Forelimb muscle (tissue), 1 donor: ENCODE data around the gene RTKN. TPM values are rescaled to one million over a fixed set of nuclear protein-coding genes. Genes with fewer than 3 reads are reported as not detected.
"Not testable (repeated sequence)": the region's sequence is repeated elsewhere in the genome, so short reads cannot be mapped to it uniquely, and the experiment has no call there.

Experiments
- DNase-seq: peaks from one replicate; pipeline ENCODE4 v3.0.0-alpha.2; 2013; ENCODE audit warnings: low read depth
- polyA plus RNA-seq: library from polyadenylated mRNA; unstranded; fragments of 120-200 nt; gene quantifications from one replicate; pipeline ENCODE4 v1.2.1, GENCODE V29; 2013; ENCODE audit not compliant: insufficient read length

RTKN gene
- polyA plus RNA-seq, 1 donor = 50.9 TPM

DNA sequence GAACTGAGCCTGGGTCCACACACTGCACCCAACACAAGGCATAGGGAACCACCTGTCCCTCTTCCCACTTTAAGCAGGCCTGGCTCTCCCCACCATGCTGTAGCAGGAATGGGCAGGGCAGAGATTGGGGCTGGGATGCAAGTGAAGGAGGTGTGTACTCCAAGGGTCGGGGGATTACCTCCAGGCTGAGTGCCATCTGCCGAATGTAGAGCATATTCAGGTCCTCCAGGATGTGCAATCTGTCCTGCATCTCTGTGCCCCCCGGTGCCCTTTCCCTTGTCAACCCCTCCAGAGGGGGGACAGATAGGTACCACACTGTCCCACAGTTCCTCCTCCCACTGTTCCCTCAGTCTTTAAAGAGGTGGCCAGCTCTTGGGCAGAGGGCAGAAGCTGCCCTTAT lies 2.4 kb downstream of the RTKN start:
- no peak for DNase-seq

DNA sequence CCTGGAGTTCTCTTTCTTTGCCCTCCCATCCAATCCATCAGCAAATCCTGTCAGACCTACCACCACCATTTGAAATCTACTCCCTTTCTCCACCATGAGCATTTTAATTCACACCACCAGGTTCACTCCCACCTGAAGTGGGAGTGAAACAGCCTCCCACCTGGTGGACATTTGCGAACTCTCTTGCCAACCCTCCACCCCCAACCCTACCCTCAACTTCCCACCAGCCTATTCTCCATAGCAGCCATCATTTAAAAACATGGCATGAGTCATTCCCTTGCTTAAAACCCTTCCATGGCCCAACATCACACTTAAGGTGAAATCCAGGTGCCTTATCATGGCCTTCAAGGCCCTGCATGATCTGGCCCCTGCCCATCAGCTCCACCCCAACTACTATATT lies 3.5 kb downstream of the RTKN start:
- no peak for DNase-seq

DNA sequence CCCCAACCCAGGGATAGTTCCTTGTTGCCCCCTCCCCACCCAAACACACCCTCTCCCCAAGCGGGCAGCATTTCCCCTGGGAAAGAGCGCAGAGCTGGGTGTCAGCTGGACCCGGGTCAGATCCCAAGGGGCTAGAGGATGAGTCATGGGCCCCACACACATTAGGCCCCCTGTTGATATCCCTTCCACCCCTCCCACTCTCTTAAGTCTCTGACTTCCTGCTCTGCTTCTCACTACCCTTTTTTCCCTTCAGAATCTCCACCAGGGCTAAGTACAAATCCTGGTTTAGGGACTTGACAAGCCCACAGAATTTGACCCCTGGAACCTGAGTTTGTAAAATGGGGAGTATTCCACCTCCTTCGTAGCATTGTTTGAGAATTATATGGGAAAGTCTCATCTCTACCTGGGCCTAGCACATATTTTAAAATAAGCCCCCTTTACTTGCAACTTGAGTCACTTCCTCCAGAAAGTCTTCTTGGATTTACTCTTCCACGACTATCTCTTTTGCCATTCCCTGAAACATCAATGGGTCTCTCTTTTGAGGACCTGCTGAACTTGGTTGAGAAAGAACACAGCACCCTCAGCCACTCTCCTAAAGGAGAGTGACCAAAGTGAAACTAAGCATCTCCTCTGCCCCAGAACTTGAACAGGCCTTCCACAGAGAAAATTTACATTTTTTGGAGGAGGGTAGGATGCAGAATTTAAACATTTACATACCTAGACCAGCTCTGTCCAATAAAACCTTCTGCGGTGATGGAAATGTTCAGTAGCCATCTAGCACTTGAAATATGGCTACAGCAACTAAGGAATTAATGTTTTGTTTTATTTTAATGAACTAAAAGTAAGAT lies 4.7 kb downstream of the RTKN start:
- no peak for DNase-seq

DNA sequence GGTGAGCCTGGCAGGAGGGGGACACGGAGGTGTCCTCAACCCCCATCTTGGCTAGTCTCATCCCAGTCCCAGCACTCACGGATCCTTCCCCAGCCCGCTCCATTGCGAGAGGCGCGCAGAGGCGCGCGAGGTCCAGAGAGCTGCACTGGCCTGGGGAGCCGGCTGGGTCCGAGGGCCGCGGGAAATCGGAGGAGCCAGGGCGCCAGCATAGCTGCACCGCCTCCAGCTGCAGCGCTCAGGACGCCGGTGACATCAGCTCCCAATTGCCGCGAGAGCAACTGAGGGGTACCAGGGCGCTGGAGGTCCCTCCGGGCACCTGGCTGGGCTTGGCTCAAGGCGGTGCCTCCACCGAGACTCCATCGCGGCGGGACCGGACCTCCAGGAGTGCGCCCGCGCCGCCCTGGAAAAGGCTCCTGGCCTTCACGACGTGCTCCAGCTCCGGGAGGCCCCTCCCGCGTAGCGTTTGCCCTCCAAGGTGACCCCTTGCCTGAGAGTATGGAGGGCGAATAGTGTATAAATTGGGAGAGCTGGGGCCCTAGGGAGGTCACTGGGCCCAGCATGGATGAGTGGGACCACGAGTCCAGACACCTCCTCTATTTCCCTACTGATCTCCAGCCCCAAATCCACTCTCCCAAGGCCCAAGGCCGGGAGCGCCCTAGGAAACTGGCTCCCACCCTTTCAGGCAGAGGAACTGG lies 5.5 kb downstream of the RTKN start:
- DNase-seq = no peak

DNA sequence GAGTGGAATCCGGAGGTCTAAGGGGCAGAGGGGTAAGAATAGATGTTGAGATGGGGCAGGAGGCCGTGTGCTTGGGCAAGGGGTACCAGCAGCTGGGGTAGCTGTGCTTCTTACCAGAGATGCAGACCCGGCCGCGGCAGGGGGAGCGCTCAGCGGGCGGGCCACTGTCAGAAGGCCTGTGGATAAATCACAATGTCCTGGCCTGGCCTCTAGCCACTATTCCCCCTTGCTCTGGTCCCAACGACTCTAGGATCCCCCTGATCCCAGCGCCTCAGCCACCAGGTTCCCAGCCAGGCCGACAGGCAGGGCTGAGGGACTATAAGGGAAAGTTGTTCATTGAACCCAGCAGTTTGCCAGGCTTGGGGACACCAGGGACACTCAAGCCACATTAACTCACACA lies 11.2 kb downstream of the RTKN start:
- no peak for DNase-seq

DNA sequence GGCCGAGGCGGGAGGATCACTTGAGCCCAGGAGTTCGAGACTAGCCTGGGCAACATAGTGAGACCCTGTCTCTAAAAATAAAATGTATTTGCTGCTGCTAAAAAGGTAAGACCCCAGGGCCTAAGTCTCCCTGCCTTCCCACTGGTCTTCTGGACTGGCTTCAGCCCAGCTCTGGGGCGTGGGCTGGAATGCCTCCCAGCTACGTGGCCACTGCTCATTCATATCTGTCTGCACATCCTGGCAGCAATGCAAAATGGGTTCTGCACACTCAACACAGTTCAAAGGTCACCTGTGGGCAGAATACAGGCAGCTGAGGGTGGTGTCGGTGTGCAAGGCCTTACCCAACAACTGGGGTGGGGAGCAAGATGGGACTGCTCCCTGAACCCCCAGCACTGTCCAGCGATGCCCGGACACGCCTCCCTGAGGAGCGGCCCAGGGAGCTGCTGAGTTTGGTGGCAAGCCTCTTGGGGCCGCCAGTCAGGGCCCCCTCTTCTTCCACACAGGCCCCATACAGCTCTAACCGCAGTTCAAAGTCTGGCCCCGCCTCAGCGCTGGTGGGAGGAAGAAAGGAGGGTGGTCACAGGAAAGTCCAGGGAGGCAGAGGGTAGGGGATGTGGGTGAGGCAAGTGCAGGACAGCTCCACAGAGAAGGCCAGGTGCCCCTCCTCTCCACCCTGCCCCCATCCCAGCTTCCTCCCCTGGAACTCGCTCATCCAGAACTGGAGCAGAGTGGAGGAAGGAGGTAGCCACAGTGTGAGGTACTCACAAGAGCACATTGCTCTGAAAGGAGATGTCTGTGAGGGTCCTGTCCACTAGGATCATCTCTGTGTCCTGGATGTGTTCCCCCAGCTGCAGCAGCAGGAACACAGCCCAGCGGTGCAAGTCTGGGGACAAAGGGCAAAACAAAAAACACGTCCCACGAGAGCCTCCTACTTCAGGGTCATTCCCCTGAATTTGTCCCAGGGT lies 12.0 kb downstream of the RTKN start:
- DNase-seq = no peak

DNA sequence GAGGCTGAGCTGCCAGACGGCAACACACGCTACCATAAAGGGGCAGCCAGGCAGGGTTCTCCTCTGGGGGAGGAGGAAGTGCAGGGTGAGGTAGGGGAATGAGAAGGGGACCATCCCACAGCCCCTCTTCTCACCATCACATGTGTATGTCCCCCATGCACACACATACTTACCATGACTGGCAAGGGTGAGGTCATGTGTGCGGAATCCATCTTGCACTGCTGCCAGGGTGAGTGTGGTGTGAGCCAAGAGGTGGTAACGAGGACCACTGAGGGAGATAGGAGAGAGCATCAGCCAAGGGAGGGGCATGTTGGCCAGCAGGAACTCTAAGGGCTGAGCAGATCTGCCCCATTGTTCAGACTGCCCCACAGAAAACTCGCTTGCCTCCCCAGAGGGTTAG lies 13.1 kb downstream of the RTKN start:
- DNase-seq = no peak

DNA sequence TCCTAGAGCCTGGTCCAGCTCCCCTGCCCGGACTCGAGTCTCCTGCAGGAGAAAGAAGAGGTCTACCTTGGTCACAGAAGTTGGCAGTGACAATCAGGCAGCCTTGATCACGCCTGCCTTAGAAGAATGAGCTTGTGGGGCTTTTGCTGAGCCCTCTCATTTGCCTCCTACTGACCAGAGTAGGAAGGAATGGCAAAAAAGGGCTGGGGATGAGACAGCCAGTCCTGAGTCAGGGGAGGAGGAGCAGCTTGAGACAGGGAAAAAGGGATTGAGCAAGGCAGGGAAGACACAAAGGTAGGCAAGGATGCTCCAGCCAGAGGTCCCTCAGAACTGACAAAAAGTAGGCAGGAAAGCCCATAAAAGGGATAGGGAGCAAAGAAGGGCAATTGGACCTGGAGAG lies 14.2 kb downstream of the RTKN start:
- no peak for DNase-seq

DNA sequence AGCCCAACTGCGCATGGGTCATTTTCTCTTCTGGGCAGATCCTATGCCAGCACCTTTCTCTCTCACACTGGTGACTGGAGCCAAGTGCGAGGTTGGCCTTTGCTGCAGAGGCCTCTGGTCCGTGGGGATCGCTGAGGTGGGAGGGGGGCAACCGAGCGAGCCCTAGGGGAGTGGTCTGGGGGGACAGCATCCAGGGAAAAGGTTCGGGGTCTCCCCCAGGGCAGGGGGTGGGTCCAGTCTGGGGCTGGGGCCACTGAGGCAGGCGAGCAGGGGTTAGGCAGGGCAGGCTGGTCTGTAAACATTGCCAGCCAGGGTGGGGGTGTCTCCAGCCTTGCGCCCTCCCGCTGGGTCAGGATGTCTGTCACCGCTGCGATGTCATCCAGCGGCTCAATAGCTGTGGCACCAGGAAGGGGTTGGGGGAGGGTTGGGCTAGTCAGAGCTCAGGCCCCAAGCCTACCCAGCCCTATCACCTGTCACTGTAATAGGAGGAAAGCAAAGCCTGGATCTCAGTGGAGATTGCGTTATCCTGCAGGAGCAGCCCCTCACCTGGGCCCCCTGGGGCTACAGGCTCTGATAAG lies 15.5 kb downstream of the RTKN start:
- no peak for DNase-seq

DNA sequence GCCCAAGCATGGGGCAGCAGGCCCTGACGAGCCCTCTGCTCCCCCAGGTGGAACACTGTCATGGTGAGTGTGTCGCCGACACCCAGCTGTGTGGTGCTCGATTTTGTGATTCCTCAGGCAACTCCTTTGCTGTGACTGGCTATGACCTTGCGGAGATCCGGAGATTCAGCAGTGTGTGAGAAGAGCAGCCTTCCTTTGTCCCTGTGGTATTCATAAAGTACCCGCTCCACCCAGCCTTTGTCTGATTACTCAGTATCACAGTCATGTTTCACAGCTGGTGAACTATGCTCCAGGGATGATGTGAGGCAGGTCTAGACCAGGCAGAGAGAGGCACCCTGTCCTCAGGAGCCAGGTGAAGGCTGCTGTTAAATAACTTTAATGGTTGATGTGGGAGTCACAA lies 16.2 kb downstream of the RTKN start:
- DNase-seq = no peak

DNA sequence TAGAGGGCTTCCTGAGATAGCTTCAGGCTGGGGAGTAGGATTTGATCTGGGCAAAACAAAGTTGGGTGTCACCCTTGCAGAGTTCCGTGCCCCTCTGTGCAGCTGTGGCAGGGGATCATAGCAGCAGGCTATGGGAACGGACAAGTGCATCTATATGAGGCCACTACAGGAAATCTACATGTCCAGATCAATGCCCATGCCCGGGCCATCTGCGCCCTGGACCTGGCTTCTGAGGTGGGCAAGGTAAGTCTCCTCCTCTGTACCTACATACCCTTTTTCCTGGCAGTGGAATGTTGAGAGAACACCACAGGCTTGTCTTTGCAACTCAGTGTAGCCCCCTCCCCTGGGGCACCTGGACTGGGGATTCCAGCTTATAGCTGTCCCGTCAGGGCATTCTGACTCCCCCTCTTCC lies 16.7 kb downstream of the RTKN start:
- no peak for DNase-seq

DNA sequence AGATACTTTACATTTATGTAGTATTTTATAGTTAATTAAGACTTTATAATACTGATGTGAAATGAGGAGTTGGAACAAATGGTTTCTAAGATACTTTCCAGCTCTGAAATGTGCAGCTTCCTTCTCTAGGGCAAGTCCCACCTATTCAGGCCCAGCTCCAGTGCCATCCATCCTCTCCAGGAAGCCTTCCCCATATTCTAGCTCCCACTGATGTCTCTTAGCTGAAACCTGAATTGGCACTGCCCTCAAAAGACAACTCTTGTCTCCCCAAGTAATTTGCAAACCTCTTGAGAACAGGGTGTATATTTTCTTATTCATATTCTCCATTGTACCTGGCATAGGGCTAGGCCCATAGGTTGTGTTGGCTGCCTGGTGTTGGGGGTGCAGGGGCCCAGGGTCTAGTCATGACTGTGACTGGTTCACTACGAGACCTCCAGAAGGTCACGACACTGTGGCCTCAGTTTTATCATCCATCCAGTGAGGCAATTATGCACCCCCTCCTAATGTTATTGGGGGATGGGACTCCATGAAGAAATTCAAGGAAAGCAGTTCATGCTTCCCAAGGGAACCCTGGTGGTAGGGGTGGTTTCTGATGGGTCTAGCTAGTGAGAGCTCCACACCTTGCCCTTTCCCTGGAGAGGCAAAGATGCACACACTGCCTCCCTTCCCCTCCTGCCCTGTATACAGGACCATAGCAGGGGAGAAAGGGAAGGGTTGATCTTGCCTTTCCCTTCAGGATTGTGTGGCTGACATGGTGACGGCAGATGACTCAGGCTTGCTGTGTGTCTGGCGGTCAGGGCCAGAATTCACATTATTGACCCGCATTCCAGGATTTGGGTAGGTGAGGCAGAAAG lies 17.4 kb downstream of the RTKN start:
- DNase-seq = no peak

DNA sequence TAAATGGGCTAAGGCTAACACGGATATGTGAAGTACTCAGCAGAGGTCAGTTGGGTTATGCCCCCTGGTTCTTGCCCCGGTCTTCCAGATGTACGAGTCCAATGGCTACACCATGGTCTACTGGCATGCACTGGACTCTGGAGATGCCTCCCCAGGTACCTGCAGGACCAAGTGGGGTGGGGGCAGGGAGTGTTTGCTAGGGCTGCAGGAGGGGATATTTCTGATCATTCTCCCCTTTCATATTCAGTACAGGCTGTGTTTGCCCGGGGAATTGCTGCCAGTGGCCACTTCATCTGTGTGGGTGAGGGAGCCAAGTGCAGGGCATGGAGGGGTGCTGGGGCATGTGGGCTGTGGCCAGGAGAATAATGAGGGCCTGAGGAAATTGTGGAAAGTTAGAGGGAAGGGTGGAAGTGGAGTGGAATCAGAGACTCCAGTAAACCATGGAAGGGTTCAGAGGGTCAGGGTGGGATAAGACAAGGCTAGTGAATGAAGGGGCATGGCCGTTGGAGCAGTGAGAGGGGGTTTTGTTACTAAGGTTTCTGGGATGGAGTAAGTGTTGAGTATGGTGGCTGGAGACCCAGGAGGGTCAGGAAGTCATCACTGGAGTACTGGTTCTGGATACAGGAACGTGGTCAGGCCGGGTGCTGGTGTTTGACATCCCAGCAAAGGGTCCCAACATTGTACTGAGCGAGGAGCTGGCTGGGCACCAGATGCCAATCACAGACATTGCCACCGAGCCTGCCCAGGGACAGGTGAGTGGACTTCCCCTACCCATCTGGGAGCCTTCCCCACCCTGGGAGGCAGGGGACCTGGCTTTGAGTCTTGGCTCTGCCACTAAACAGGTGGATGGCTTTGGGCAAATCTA lies 18.3 kb downstream of the RTKN start:
- no peak for DNase-seq

DNA sequence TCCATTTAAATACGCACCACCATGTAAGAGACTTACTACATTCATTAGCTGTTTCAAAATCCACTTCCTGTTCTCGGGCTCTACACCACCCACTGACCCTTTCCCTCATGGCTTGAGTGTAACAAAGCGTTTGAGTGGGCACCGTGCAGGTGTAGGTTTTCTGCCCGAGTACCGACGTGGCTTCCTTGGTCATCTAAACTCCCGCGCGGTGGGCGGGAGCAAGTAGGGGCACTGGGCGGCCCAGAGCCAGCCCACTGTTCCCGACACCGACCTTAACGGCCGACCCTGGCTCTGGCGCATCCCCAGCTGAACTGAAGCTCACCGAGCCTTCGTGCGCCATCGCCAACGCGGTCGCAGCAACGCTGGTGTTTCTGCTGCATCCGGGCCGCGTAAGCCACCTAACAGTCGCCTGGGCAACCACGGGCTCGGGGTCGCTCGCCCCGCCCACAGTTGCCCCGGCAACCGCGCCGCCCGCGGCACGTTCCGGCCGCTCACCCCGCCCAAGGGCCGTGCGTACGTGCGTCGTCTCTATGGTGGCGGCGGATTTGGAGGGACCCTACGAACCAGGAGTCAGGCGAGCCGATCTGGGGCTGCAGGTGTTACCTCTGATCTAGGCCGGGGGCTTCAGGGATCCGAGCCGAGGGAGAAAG lies 20.4 kb downstream of the RTKN start, which contains the start of the genes C2orf81 and WDR54:
TSS of gene C2orf81 (minus strand) at position 399 of the 650 bp plus-strand sequence. CDS start at position 340, 59 bp downstream.
TSS of gene WDR54 (plus strand) at position 510 of the 650 bp plus-strand sequence. CDS start 424 bp downstream, outside the sequence.
- DNase-seq = no peak

DNA sequence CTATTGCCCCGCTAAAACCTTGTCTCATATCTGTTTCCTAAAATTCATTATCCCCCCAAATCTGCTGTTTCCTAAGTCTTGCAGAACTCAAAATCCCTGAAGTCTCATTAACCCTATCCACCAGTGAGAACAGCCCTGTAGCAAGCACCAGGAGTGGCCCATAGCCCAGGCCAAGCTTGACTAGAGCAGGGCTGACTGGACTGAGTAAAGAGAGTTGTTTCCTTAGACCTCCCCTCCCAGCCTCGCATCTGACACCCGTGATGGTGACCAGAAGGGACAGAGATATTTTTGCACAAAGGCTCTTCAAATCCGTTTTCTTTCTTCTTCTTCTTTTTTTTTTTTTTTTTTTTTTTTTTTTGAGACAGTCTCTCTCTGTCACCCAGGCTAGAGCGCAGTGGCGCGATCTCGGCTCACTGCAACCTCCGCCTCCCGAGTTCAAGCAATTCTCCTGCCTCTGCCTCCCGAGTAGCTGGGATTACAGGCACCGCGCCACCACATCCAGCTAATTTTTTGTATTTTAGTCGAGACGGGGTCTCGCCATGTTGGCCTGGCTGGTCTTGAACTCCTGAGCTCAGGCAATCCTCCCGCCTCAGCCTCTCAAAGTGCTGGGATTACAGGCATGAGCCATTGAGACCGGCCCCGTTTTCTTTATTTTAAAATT lies 21.2 kb downstream of the RTKN start:
- not testable (repeated sequence) for DNase-seq

DNA sequence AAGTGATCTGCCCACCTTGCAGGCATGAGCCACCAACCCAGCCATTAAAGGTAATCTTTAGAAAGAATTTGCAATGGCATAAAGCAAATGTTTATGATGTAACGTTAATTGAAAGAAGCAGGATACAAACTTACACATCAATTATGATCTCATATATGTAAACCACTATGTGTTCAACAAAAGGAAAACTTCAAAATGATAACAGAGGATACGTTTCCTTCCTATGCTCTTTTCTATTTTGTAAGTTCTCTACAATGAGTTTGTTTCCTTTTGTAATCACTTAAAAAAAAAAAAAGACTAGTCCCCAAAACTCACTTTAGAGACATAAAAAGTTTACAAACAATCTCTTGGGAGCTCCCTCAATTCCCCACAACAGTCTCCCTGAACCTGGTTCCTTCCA lies 21.7 kb downstream of the RTKN start:
- DNase-seq = no peak

DNA sequence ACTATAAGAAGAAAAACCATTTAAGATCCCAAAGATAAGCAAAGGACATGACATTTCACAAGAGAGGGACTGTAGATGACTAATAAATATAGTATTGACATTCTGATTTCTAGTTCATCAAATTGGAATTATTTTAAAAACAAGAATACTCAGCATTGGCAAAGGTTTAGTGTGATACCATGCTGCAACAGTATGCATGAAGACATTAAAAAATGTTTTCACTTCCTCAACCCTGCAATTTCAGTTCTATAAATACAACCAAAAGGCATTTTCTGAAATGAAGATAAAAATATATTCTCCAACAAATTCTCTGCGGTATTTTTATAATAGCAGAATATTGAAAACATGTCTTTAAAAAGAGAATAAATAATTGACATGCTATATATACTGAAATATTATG lies 22.4 kb downstream of the RTKN start:
- no peak for DNase-seq

DNA sequence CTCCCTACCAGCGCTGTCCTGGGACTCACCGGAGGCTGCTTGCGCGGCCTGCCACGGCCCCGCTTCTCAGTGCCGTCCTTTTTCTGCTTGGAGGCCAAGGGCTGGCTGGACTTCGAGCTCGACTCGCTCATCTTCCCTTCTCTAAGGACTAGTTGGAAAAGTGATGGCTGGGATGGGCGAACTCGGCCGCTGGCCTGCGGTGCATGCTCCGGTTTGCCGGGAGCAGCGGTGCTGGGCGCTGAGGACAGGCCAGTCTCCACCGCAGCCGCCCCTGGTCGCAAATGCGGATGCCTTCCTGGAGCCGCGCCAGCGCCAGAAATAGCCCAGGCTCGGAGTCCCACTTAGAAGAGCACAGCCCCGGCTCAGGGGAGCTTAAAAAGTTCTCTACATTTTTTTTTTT lies 23.4 kb downstream of the RTKN start:
- no peak for DNase-seq
